Fibroblast of mammary gland (primary cell): ENCODE data around the gene CHRNA5.
A peak's percentile ranks its signal among the peaks of the same experiment; 100 is the strongest.
"Not testable (repeated sequence)": the region's sequence is repeated elsewhere in the genome, so short reads cannot be mapped to it uniquely, and the experiment has no call there.

Experiments
- DNase-seq: peaks from one replicate; pipeline ENCODE4 v3.0.0-alpha.2; 2010; ENCODE audit warnings: low read depth
- H3K4me3 ChIP-seq: 2 replicates; pipeline ENCODE4 v1.5.1; 2011; ENCODE audit warnings: low read depth, mild to moderate bottlenecking, low read length, moderate library complexity; ENCODE audit not compliant: control insufficient read depth
- TF ChIP-seq, protein P1 (sequence below): conservative IDR thresholded peaks from 2 replicates; pipeline ENCODE4 v1.5.1; 2011; ENCODE audit warnings: low read depth, low read length, inconsistent platforms; ENCODE audit not compliant: control insufficient read depth, insufficient read depth

Gene CHRNA5

DNA sequence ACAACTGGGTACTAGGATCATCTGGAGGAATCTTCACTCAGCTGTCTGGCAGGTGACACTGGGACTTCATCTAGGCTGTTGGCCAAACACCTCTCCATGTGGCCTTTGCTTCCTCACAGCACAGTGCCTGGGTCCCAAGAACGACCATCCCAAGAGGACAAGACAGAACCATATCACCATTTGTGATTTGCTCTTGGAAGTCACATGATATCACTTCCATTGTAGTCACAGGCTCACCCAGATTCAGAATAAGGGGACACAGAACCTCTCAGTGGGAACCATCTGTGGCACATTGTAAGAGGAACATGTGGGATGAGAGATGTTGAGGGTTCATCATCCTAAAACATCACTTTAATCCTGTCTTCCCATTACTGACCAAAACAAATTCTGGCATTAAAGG is 27.0 kb upstream of the CHRNA5 start:
- TF ChIP-seq, protein P1, sequence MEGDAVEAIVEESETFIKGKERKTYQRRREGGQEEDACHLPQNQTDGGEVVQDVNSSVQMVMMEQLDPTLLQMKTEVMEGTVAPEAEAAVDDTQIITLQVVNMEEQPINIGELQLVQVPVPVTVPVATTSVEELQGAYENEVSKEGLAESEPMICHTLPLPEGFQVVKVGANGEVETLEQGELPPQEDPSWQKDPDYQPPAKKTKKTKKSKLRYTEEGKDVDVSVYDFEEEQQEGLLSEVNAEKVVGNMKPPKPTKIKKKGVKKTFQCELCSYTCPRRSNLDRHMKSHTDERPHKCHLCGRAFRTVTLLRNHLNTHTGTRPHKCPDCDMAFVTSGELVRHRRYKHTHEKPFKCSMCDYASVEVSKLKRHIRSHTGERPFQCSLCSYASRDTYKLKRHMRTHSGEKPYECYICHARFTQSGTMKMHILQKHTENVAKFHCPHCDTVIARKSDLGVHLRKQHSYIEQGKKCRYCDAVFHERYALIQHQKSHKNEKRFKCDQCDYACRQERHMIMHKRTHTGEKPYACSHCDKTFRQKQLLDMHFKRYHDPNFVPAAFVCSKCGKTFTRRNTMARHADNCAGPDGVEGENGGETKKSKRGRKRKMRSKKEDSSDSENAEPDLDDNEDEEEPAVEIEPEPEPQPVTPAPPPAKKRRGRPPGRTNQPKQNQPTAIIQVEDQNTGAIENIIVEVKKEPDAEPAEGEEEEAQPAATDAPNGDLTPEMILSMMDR: no peak
- no peak for DNase-seq

DNA sequence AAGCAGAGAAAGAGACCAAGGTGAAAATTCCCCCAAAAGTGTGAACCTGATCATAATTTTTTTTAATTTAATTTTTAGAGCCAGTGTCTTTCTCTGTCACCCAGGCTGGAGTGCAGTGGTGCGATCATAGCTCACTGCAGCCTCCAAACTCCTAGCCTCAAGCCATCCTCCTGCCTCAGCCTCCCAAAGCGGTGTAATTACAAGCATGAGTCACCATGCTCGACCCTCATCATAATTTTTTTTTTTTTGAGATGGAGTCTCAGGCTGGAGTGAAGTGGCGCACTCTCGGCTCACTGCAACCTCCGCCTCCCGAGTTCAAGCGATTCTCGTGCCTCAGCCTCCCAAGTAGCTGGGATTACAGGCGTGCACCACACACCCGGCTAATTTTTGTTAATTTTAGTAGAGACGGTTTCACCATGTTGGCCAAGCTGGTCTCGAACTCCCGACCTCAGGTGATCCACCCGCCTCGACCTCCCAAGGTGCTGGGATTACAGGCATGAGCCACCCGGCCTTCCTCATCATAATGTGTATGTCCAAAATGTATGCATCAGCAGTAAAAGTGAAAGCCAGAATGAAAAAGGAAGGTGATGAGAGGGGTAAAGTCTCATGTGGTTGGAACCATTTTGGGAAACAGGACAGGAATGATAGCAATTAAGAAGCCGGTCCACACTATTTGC is 25.7 kb upstream of the CHRNA5 start:
- H3K4me3 ChIP-seq: peak overlapping the region; percentile 93
- not testable (repeated sequence) for DNase-seq

More for the DNA sequence above, 27.0 kb upstream of the CHRNA5 start:
- H3K4me3 ChIP-seq: no peak overlapping the region

DNA sequence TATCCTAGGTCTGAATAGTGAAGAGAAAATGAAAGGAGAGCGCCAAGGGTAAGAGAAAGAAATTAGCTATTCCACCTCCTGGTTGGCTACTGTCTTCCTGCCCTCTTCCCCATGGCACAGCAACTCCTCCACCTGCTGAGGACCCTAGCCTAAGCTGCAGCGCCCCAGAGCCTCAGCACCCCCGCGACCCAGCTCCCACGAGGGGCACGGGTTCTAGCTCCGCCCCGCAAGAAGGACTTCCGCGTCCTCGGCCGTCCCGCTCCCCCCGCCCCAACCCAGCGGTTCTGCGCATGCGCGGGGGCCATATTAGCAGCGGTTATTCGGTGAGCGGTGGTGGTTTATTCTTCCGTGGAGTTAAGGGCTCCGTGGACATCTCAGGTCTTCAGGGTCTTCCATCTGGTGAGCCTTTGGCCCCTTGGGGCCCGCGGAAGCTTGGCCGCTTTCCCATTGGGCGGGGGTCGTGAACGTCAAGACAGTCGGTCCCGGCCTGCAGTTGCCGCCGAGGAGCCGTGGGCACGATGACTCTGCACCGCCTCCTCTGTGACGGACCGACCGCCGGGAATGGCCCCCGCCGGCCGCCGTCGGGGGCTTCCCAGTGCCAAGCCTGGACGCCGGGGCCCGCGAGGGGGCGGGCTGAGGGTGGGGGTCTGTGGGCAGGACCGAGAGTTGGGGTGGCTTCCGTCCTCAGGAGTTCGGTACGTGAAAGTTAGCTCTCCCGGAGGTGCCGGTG is 25.0 kb upstream of the CHRNA5 start, which contains the start of gene PSMA4:
PSMA4 (plus strand) TSS at position 304 of the 730 bp plus-strand sequence. CDS start 1,484 bp downstream, outside the sequence.
- DNase-seq: peak; percentile 76
- peak within 1 kb of the TSS; percentile 93 for H3K4me3 ChIP-seq
- TF ChIP-seq, protein P1: no peak

DNA sequence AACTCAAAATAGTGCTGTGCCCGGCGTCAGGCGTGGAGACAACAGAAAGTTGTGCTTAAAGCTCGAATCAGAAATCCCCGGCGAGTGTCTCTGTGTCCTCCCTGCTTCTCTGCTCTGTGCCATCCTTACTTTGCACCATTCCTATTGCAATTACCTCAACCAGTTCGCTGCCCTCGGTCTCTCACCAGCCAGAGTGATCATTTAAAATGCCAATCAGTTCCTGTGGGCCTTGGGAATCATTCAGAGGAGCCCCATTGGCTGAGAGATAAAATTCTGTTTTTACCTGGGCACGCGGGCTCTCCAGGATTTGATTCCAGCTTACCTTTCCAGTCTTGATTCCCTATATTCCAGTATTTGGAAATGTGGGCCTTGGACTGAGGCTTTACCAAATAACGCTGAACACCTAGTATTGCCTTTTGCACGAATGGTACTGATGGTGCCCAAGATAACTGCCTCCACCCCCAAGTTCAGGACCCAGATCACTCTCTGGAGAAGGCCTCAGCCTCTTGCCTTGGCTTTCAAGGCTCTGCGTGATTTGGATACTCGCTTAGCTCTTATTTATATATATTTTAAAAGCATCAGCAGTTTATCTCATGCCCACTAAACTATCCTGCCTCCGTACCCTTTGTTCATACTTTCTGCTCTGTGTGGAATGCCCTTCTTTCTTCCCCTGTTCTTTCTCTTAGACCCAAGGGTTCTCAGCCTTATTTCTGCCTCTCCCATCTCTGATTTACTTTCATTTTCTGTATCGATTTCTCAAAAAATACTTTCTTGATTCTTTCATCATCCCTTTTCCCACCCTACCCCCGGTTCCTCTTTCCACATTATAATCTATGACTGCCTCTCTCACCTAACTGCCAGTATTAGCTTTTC is 24.2 kb upstream of the CHRNA5 start:
- peak overlapping the region; percentile 93 for H3K4me3 ChIP-seq
- DNase-seq: no peak
- TF ChIP-seq, protein P1: no peak

DNA sequence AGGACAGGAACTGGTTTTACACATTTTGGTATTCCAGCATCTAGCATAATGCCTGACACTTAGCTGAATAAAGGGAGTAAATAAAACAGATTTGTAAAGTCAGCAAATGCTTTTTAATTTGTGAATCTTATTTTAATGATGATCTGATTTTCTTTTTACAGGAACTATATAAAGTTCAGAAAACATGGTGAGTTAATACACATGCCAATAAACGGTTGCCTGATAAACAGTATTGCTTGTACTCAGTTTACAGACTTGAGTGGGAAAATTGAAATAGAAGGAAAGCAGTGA is 23.6 kb upstream of the CHRNA5 start:
- DNase-seq: no peak
- peak overlapping the region; percentile 93 for H3K4me3 ChIP-seq
- TF ChIP-seq, protein P1: no peak

DNA sequence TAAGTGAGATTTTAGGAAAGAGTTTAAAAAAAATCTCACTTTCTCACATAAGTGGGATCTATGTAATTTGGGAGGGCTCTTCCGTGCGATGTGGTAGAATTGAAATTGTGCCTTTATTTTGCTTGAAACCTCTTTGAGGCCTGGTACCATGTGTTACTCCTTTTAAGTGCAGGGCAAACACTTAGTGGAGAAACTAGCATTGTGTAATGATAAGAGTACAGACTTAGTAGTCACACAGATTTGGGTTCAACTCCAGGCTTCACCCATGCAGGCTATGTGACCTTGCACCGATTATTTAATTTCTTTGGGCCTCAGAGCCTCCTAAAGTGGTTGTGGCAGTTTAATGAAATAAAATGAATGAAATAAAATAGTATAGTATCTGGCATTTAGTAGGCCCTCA is 22.7 kb upstream of the CHRNA5 start:
- no peak for DNase-seq
- TF ChIP-seq, protein P1: no peak
- H3K4me3 ChIP-seq: no peak overlapping the region

DNA sequence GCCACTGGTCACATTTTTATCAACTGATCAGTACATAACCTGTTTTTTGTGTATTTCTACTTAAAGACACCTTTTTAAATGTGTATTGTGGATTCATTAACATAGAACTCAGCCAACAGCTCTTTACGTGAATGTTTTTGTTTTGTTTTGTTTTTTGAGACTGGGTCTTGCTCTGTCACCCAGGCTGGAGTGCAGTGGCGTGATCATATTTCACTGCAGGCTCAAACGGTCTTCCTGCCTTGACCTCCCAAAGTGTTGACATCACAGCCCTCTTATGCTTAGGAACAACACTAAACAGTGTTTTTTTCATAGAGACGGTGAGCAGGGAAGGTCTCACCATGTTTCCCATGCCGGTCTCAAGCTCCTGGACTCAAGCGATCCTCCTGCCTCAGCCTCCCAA is 15.1 kb upstream of the CHRNA5 start:
- TF ChIP-seq, protein P1: no peak
- DNase-seq: no peak
- H3K4me3 ChIP-seq: no peak overlapping the region
